GM11168 (cell line): ENCODE results near the gene GALC.

Experiments
- in situ Hi-C: fragments of 300-500 bp; cut with MboI; formaldehyde crosslinking; loops from one replicate; pipeline ENCODE4 v1.12.0; 2022; ENCODE audit warnings: low sequenced_read_pairs; ENCODE audit not compliant: unreplicated experiment

Gene GALC

DNA sequence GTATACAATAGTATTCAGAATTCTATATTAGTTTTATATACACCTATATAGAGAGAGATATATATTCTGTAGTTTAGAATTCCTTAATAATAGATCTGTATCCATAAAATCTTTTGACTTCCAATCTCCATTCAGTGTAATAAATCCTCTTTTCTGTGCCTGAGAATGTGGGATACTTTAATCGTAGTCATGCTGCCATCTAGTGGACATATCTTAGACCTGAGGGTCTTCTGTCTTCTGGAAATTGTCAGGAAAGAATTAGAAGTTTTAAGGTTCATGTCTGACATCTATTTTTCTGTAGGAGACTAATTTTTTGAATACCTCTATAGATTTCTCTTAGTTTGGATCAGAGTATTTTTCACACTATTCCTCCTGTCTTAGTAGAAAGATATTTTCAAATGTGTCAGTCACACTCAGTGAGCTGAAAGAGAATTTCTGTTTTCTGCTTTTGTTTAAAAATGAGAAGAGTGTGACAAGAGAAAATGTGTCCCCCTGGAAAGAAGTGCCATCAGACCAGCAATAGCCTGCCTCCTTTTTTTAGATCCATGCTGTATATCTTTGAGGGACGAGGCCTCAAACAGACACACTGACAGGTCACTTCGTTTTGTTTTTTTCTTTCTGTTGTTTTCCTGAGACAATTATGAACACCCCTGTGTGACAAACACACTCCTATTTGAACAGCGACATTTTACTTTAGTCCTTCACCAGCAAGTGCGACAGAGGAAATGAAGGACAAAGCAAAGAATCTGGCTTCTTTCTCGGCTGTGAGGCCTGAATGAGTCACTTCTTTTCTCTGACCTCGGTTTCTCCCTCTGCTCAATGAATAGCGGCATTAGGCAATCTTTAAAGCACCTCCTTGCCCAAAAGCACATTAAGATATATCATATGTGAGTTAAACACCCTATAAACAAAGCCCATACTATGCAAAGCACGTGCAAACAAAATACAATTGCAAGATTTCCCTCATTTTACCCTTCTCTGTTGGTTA is 96.3 kb downstream of the GALC start:
- in situ Hi-C loops: no loop called here

DNA sequence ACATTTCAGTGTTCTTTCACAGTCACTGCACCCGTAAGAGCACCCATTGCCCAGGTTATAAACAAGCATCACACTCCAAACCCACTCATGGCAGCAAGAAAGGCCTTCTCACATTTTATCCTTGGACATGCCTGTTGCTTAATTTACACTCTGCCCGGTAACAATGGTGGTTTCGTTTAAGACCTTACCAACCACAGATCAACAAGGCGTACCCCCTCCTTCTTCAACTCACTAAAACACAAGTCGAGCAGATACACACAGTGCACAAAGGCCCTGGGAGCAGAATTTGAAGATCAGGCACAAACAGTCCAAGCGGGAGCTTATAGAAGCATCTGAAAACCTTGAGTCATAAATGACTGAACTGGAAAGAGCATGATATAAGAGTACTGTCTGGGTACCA is 98.1 kb downstream of the GALC start:
- in situ Hi-C loops: no loop called here

DNA sequence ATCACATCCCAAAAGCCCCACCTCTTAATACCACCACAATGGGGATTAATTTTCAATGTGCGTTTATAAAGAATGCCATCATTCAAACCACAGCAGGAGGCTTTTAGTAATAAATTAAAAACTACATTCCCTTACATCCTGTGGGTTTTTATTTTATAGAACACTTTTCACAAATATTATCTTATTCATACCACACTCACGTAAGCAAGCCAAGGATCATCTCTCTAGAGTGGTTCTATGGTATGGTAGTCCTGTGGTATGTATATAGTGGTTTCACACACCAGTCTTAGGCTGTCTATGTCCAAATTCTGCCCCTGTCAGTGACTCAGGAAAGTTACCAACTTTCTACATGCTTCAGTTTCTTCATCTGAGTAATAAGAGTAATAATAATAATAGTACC is 100.2 kb downstream of the GALC start:
- in situ Hi-C loops: no loop called here

DNA sequence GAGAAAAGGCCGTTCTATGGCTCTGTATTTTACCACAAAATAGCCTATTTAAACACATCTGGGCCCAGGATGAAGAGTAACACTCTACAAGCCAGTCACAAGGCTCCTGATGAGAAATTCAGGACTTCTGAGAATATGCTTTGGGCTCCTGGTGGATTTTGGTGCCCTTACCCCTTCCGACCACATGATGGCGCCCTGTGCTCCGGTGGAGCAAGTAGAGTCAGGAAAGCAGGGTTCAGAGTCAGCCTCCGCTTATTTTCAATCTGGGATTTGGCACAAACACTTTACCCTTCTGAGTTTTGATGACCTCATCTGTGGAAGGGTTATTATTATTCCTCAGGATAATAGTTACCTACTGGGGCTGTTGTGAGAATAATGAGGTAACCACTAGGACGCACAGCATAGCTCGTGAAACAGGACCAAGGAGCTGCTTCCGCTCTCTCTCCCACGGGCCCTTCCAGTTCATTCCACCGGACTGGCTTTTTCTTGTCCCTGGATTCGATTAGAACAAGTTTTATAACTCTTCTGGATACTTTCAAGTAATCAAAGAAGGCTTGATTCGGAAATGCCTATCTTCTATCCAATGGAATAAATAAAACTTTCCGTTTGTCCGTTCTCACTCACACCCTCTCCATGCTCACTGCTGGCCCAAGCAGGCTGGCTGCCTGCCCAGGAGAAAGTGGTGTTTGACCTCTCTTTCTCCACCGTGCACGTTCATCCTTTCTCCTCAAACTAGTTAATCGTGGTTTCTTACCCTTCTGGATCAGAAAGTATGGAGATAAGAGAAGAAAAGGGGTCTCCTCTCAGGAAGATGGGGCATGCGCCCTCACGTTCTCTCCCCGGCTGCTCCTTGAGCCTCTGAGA is 104.6 kb downstream of the GALC start:
- in situ Hi-C loops: no loop called here

DNA sequence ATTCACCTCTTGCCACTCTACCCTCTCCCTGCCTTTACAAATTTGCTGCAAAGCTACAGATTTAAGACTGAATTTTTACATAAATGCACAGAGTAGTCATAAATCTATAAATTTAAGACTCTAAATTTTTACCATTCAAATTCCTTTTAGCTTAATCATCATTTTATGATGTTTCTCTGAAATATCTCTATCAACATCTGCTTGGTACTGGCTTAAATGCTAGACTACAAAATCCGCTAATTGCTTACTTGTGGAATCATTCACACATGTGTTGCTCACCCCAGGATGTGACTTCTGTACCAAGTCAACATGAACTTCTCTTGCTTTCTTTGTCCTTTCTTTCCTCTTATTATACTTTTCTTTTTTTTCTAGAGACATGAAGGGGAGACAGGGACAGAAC is 109.2 kb downstream of the GALC start:
- in situ Hi-C loops: no loop called here
